Lung (tissue), 12 donors: Measurements from ENCODE around the gene PTPRE. TPM values are rescaled to one million over a fixed set of nuclear protein-coding genes. Genes with fewer than 3 reads are reported as not detected.

Experiments
- ATAC-seq: fragments of 200-7000 bp; cut with Tn5 transposase; one replicate; pipeline ENCODE4 v1.9.1; 2020; ENCODE audit warnings: moderate number of reproducible peaks; ENCODE audit not compliant: insufficient read depth, low FRiP score
- DNase-seq, 3 donors: peaks; one replicate each; pipeline ENCODE4 v3.0.0-alpha.2; 2013 to 2017
- H3K27ac ChIP-seq, 2 donors: one replicate each; pipeline ENCODE4 v1.5.1; 2013; ENCODE audit warnings: mild to moderate bottlenecking in 2 of 2, moderate library complexity in 2 of 2, control low read depth in 1 of 2, inconsistent platforms in 1 of 2, low read depth in 1 of 2, low read length in 1 of 2
- H3K27me3 ChIP-seq, 3 donors: one replicate each; pipeline ENCODE4 v1.5.1; 2013; ENCODE audit warnings: low read length in 2 of 3; ENCODE audit not compliant: control insufficient read depth in 3 of 3, insufficient read depth in 3 of 3
- H3K36me3 ChIP-seq, 4 donors: one replicate each; pipeline ENCODE4 v1.5.1; 2013; ENCODE audit warnings: low read length in 4 of 4, mild to moderate bottlenecking in 1 of 4, moderate library complexity in 1 of 4; ENCODE audit not compliant: control insufficient read depth in 4 of 4, insufficient read depth in 4 of 4
- H3K4me1 ChIP-seq, 5 donors: one replicate each; pipeline ENCODE4 v1.5.1; 2013; ENCODE audit warnings: low read length in 5 of 5, mild to moderate bottlenecking in 2 of 5, moderate library complexity in 1 of 5; ENCODE audit not compliant: control insufficient read depth in 5 of 5, insufficient read depth in 5 of 5
- H3K4me3 ChIP-seq: one replicate; pipeline ENCODE4 v1.5.1; 2013; ENCODE audit warnings: mild to moderate bottlenecking, control low read depth, moderate library complexity
- H3K9ac ChIP-seq, 2 donors: one replicate each; pipeline ENCODE4 v1.5.1; 2013; ENCODE audit warnings: low read length in 2 of 2, control low read depth in 1 of 2; ENCODE audit not compliant: insufficient read depth in 1 of 2
- H3K9me3 ChIP-seq, 4 donors: one replicate each; pipeline ENCODE4 v1.5.1; 2013; ENCODE audit warnings: low read length in 3 of 4, mild to moderate bottlenecking in 1 of 4, moderate library complexity in 1 of 4; ENCODE audit not compliant: control insufficient read depth in 4 of 4, insufficient read depth in 3 of 4
- WGBS, 2 donors: extraction: QIAGEN DNeasy Blood & Tissue Kit; methylation state at CpG; one replicate each; pipeline ENCODE4 v1.1.7; 2013; 5-methylcytosine and 5-hydroxymethylcytosine counted together
- polyA plus RNA-seq, 2 donors: library from polyadenylated mRNA; stranded (reverse); fragments of 200-250 nt; gene quantifications; one replicate each; pipeline ENCODE4 v1.2.1, GENCODE V29; 2013
- total RNA-seq, 2 donors: library from RNA; depleted of rRNA in 1 of 2; stranded (reverse); fragments of >200 nt in 1 of 2; gene quantifications; one replicate each; pipeline ENCODE4 v1.2.1, GENCODE V29; 2014 to 2021
- TF ChIP-seq, protein P1 (sequence below): IDR thresholded peaks from 2 replicates; pipeline ENCODE4 v1.5.1; 2012; ENCODE audit warnings: mild to moderate bottlenecking; ENCODE audit errors: control extremely low read depth, extremely low read depth
- donor health status: control.
- donor health status: control.
- donor health status: Bipolar disorder and iron deficiency.
- donor health status: healthy.
- donor health status: DM: yes; HTN: yes; CAD: no.

PTPRE gene
- total and polyA plus RNA-seq, 4 donors, result 15.5 to 68.7 (median 36.5) TPM

DNA sequence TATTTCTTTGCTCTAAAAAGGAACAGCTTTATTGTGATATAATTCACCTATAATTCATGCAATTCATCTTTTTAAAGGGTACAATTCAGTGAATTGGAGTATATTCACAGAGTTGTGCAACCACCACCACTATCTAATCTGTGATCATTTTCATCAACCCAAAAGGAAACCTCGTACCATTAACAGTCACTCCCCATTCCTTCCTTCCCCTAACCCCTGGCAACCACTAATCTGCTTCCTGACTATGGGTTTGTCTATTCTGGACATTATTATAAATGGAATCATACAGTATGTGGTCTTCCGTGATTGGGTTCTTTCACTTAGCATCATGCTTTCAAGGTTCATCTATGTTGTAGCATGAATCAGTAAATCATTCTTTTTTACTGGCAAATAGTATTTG lies 167.0 kb downstream of the PTPRE start:
- TF ChIP-seq, protein P1, sequence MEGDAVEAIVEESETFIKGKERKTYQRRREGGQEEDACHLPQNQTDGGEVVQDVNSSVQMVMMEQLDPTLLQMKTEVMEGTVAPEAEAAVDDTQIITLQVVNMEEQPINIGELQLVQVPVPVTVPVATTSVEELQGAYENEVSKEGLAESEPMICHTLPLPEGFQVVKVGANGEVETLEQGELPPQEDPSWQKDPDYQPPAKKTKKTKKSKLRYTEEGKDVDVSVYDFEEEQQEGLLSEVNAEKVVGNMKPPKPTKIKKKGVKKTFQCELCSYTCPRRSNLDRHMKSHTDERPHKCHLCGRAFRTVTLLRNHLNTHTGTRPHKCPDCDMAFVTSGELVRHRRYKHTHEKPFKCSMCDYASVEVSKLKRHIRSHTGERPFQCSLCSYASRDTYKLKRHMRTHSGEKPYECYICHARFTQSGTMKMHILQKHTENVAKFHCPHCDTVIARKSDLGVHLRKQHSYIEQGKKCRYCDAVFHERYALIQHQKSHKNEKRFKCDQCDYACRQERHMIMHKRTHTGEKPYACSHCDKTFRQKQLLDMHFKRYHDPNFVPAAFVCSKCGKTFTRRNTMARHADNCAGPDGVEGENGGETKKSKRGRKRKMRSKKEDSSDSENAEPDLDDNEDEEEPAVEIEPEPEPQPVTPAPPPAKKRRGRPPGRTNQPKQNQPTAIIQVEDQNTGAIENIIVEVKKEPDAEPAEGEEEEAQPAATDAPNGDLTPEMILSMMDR, result no peak
- no peak overlapping the region for H3K27ac ChIP-seq
- no peak for DNase-seq
- 30 to 56% methylated on average over 2 of the region's 2 CpGs for WGBS, 2 donors
- no peak overlapping the region for H3K9ac ChIP-seq
- H3K4me3 ChIP-seq, result no peak overlapping the region
- no peaks in the 10 kb centered on the region for H3K4me1 ChIP-seq
- no peaks in the 10 kb centered on the region for H3K27me3 ChIP-seq
- H3K9me3 ChIP-seq, result no peaks in the 10 kb centered on the region
- no peak for ATAC-seq
- H3K36me3 ChIP-seq, result peaks cover 0 to 56% (median 14%) of the 10 kb centered on the region in 4 donors

DNA sequence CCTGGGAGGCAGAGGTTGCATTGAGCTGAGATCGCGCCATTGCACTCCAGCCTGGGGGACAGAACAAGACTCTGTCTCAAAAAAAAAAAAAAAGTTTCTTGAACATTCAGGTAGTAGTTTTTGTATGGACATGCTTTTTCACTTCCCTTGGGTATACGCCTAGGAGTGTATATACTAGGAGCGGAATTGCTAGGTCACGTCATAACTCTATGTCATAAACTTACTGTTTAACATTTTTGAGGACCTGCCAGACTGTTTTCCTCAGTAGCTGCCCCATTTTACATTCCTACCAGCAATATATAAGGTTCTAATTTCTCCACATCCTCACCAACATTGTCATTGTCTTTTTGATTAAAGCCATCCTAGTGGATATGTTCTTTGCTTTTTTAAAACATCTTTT lies 167.7 kb downstream of the PTPRE start:
- ATAC-seq, result no peak
- peaks cover 0 to 59% (median 15%) of the 10 kb centered on the region in 4 donors for H3K36me3 ChIP-seq

DNA sequence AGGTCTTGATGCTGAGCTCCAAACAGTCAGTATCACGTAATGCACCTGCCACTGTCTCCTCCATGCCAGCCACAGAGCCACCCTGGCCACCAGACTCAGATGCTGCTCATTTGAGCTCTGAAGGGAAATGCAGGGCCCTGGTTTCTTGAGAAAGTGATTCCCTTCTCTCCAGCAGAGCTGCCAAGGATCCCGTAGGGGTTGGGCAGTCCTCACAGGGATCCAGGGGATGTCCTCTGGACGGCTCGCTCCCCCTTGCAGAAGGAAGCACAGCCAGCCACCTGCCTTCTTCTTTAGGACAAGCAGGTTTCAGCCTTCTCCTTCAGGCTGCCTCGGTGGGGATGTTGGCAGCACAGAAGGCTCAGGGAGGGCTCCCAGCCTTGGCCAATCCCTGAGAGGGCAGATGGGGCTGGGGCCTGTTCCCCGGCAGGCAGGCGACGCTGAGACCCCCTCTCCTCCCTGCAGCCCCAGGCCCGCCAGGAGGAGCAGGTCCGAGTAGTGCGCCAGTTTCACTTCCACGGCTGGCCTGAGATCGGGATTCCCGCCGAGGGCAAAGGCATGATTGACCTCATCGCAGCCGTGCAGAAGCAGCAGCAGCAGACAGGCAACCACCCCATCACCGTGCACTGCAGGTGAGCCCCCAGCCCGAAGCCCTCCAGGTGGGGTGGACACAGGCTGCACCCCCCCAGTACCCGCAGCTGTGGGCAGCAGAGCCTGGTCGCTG lies 170.4 kb downstream of the PTPRE start:
- no peak overlapping the region for H3K9ac ChIP-seq
- TF ChIP-seq, protein P1, result no peak
- no peaks in the 10 kb centered on the region for H3K4me1 ChIP-seq
- peaks cover 0 to 3% (median 2%) of the 10 kb centered on the region in 3 donors for H3K27me3 ChIP-seq
- DNase-seq, result no peak
- 92 to 94% methylated on average over 21 of the region's 21 CpGs for WGBS, 2 donors
- peaks cover 0 to 56% (median 14%) of the 10 kb centered on the region in 4 donors for H3K36me3 ChIP-seq
- no peak overlapping the region for H3K27ac ChIP-seq
- ATAC-seq, result no peak
- H3K9me3 ChIP-seq, result no peaks in the 10 kb centered on the region
- no peak overlapping the region for H3K4me3 ChIP-seq

More for the DNA sequence above, 167.7 kb downstream of the PTPRE start:
- TF ChIP-seq, protein P1, result no peak
- Histone ChIP-seq H3K27ac (no peak overlapping the region), H3K9ac (no peak overlapping the region), H3K27me3 (peaks cover 0 to 3% (median 2%) of the 10 kb centered on the region in 3 donors), H3K9me3 (no peaks in the 10 kb centered on the region), H3K4me1 (no peaks in the 10 kb centered on the region), H3K4me3 (no peak overlapping the region)
- 98 to 99% methylated on average over 5 of the region's 5 CpGs for WGBS, 2 donors
- no peak for DNase-seq
